GM23338 (cell line): Measurements from ENCODE around the gene ASZ1. TPM values are rescaled to one million over a fixed set of nuclear protein-coding genes. Genes with fewer than 3 reads are reported as not detected.

Experiments
- ATAC-seq: fragments of 200-7000 bp; cut with Tn5 transposase; 3 replicates; pipeline ENCODE4 v1.9.1; 2020
- DNase-seq: peaks from one replicate; pipeline ENCODE4 v3.0.0-alpha.2; 2015; ENCODE audit warnings: low spot score
- H2AFZ ChIP-seq: fragments of 200-600 bp; sonication (generic); 2 replicates; pipeline ENCODE4 v1.8.0; 2016; ENCODE audit warnings: antibody characterized with exemption, mild to moderate bottlenecking, moderate library complexity
- H3F3A ChIP-seq: fragments of 200-600 bp; sonication (generic); replicated peaks from 2 replicates; pipeline ENCODE4 v1.8.0; 2017; ENCODE audit warnings: antibody characterized with exemption, mixed run types, low read depth
- H3K27ac ChIP-seq: fragments of 200-600 bp; sonication (generic); 2 replicates; pipeline ENCODE4 v1.6.1; 2016; ENCODE audit warnings: low read depth
- H3K27me3 ChIP-seq: fragments of 200-600 bp; sonication (generic); 2 replicates; pipeline ENCODE4 v1.8.0; 2016; ENCODE audit warnings: mild to moderate bottlenecking, mixed run types, moderate library complexity; ENCODE audit not compliant: insufficient read depth
- H3K36me3 ChIP-seq: fragments of 200-600 bp; sonication (generic); 2 replicates; pipeline ENCODE4 v1.8.0; 2016; ENCODE audit warnings: mild to moderate bottlenecking; ENCODE audit not compliant: insufficient read depth
- H3K4me1 ChIP-seq: fragments of 200-600 bp; sonication (generic); 2 replicates; pipeline ENCODE4 v1.8.0; 2016; ENCODE audit warnings: mild to moderate bottlenecking, moderate library complexity; ENCODE audit not compliant: insufficient read depth
- H3K4me2 ChIP-seq: fragments of 200-600 bp; sonication (generic); 2 replicates; pipeline ENCODE4 v1.7.1; 2017; ENCODE audit warnings: mixed run types
- H3K4me3 ChIP-seq: fragments of 200-600 bp; sonication (generic); 2 replicates; pipeline ENCODE4 v1.6.1; 2016; ENCODE audit warnings: mixed run types
- H3K79me2 ChIP-seq: fragments of 200-600 bp; sonication (generic); replicated peaks from 2 replicates; pipeline ENCODE4 v1.8.0; 2017; ENCODE audit warnings: mild to moderate bottlenecking; ENCODE audit not compliant: insufficient read depth
- H3K9me2 ChIP-seq: fragments of 200-600 bp; sonication (generic); 2 replicates; pipeline ENCODE4 v1.8.0; 2017; ENCODE audit not compliant: insufficient read depth
- H4K20me1 ChIP-seq: fragments of 200-600 bp; sonication (generic); replicated peaks from 2 replicates; pipeline ENCODE4 v1.8.0; 2017; ENCODE audit warnings: mild to moderate bottlenecking; ENCODE audit not compliant: insufficient read depth
- H3K27ac Mint-ChIP-seq: 2 replicates; pipeline ENCODE4 v1.8.0; 2020; ENCODE audit warnings: inconsistent platforms, mild to moderate bottlenecking, moderate library complexity, mixed read lengths
- H3K27me3 Mint-ChIP-seq: 3 replicates; pipeline ENCODE4 v1.8.0; 2022; ENCODE audit warnings: low read depth, mild to moderate bottlenecking, moderate library complexity, mixed read lengths, inconsistent platforms; ENCODE audit not compliant: insufficient read depth, poor library complexity
- H3K36me3 Mint-ChIP-seq: 3 replicates; pipeline ENCODE4 v1.8.0; 2021; ENCODE audit warnings: low read depth, mild to moderate bottlenecking, inconsistent platforms, moderate library complexity, mixed read lengths
- H3K4me1 Mint-ChIP-seq: 3 replicates; pipeline ENCODE4 v1.8.0; 2020; ENCODE audit warnings: mild to moderate bottlenecking, inconsistent platforms, mixed read lengths
- H3K4me3 Mint-ChIP-seq: 3 replicates; pipeline ENCODE4 v1.8.0; 2021; ENCODE audit warnings: moderate library complexity, mild to moderate bottlenecking, inconsistent platforms, mixed read lengths
- H3K9me3 Mint-ChIP-seq: 3 replicates; pipeline ENCODE4 v1.8.0; 2020; ENCODE audit warnings: moderate library complexity, mild to moderate bottlenecking, inconsistent platforms, mixed read lengths
- CREB1 ChIP-seq: fragments of 250-450 bp; sonication (Bioruptor Pico); IDR thresholded peaks from 2 replicates; pipeline ENCODE4 v1.5.0; 2020; ENCODE audit warnings: low read depth, mild to moderate bottlenecking, moderate library complexity
- CTCF ChIP-seq, 2 experiments: fragments of 200-600 bp in 1 of 2; sonication (generic) in 1 of 2; conservative IDR thresholded peaks; 2 replicates each; pipeline versions ENCODE4 v1.5.1 to v1.6.1; 2016 to 2017; ENCODE audit warnings: antibody characterized with exemption in 2 of 2, low read depth in 2 of 2, mild to moderate bottlenecking in 2 of 2, moderate library complexity in 1 of 2
- ZNF114 ChIP-seq: fragments of 250-450 bp; sonication (Bioruptor Pico); IDR thresholded peaks from 2 replicates; pipeline ENCODE4 v1.5.0; 2020; ENCODE audit warnings: mild to moderate bottlenecking, moderate library complexity
- polyA plus RNA-seq: library from polyadenylated mRNA; unstranded; fragments of >200 nt; fragmentation: Nextera tagmentation; extraction: Ambion mirVana; gene quantifications from 2 replicates; pipeline ENCODE4 v1.2.1, GENCODE V29; 2016
- total RNA-seq: library from RNA; depleted of rRNA; stranded (reverse); fragments of >200 nt; shearing (Covaris generic); gene quantifications from 2 replicates; pipeline ENCODE4 v1.2.3, GENCODE V29; 2014; rRNA removed
- TF ChIP-seq, protein P1 (sequence below): IDR thresholded peaks from one replicate; pipeline ENCODE4 v1.6.1; 2018; ENCODE audit warnings: antibody characterized with exemption; ENCODE audit not compliant: unreplicated experiment
- TF ChIP-seq, protein P2 (sequence below): IDR thresholded peaks from 2 replicates; pipeline ENCODE4 v1.6.1; 2016; ENCODE audit warnings: antibody characterized with exemption

Gene ASZ1
- total and polyA plus RNA-seq, 2 experiments from 2014 or later: not detected

GRCh38 chr7:117313582-117313981, 113.7 kb downstream of the ASZ1 start:
- Histone ChIP-seq H3K36me3 (no peaks in the 10 kb centered on the region), H3K79me2 (no peaks in the 10 kb centered on the region), H3K4me2 (no peak overlapping the region), H3K9me2 (no peaks in the 10 kb centered on the region), H4K20me1 (no peaks in the 10 kb centered on the region), H3K27me3 (peaks cover 15% of the 10 kb centered on the region), H3K4me3 (no peak overlapping the region), H2AFZ (no peak overlapping the region), H3K4me1 (no peaks in the 10 kb centered on the region), H3K27ac (no peak overlapping the region), H3F3A (no peaks in the 10 kb centered on the region)
- no peaks in the 10 kb centered on the region for H3K36me3 Mint-ChIP-seq
- H3K27ac Mint-ChIP-seq: no peak overlapping the region
- no peak for DNase-seq
- peaks cover 8% of the 10 kb centered on the region for H3K27me3 Mint-ChIP-seq
- ATAC-seq: no peak
- no peaks in the 10 kb centered on the region for H3K9me3 Mint-ChIP-seq
- no peak for TF ChIP-seq CTCF (conservative IDR thresholded peaks at IDR 0.05; ENCODE audit: low read depth in 2 of 2)
- TF ChIP-seq, protein P1, sequence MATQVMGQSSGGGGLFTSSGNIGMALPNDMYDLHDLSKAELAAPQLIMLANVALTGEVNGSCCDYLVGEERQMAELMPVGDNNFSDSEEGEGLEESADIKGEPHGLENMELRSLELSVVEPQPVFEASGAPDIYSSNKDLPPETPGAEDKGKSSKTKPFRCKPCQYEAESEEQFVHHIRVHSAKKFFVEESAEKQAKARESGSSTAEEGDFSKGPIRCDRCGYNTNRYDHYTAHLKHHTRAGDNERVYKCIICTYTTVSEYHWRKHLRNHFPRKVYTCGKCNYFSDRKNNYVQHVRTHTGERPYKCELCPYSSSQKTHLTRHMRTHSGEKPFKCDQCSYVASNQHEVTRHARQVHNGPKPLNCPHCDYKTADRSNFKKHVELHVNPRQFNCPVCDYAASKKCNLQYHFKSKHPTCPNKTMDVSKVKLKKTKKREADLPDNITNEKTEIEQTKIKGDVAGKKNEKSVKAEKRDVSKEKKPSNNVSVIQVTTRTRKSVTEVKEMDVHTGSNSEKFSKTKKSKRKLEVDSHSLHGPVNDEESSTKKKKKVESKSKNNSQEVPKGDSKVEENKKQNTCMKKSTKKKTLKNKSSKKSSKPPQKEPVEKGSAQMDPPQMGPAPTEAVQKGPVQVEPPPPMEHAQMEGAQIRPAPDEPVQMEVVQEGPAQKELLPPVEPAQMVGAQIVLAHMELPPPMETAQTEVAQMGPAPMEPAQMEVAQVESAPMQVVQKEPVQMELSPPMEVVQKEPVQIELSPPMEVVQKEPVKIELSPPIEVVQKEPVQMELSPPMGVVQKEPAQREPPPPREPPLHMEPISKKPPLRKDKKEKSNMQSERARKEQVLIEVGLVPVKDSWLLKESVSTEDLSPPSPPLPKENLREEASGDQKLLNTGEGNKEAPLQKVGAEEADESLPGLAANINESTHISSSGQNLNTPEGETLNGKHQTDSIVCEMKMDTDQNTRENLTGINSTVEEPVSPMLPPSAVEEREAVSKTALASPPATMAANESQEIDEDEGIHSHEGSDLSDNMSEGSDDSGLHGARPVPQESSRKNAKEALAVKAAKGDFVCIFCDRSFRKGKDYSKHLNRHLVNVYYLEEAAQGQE: no peak
- TF ChIP-seq, protein P2, sequence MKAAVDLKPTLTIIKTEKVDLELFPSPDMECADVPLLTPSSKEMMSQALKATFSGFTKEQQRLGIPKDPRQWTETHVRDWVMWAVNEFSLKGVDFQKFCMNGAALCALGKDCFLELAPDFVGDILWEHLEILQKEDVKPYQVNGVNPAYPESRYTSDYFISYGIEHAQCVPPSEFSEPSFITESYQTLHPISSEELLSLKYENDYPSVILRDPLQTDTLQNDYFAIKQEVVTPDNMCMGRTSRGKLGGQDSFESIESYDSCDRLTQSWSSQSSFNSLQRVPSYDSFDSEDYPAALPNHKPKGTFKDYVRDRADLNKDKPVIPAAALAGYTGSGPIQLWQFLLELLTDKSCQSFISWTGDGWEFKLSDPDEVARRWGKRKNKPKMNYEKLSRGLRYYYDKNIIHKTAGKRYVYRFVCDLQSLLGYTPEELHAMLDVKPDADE: no peak
- TF ChIP-seq CREB1 (CRISPR knock-in tag): no peak
- no peak for TF ChIP-seq ZNF114 (CRISPR knock-in tag)
- H3K4me3 Mint-ChIP-seq: no peak overlapping the region
- H3K4me1 Mint-ChIP-seq: peaks cover 12% of the 10 kb centered on the region

Other genes starting within 250 kb of the ASZ1 start
- not detected in 2 replicates for gene WNT2, start 104.4 kb downstream of the ASZ1 start, total RNA-seq
- 0.09 TPM in 1 of 2 replicates, not detected in the other for gene WNT2, start 104.4 kb downstream of the ASZ1 start, polyA plus RNA-seq
- gene CFTR, start 52.5 kb upstream of the ASZ1 start, total RNA-seq: 0.78 and 1.2 TPM in 2 replicates
- gene CFTR, start 52.5 kb upstream of the ASZ1 start, polyA plus RNA-seq: 0.24 and 0.45 TPM in 2 replicates